ENCODE data around the gene SMYD2.

Gene SMYD2

GRCh38 chr1:214321705-214322453 lies 40.9 kb downstream of the SMYD2 start:
- Histone ChIP-seq H3K27ac (no peak overlapping the region), H3K4me3 (no peak overlapping the region)
- TF ChIP-seq CTCF (IDR thresholded peaks at IDR 0.05): no peak
- DNase-seq (ENCODE audit: low spot score): no peak

GRCh38 chr1:214324896-214325800 lies 44.2 kb downstream of the SMYD2 start:
- no peak for DNase-seq (ENCODE audit: low spot score)
- Histone ChIP-seq H3K27ac (no peak overlapping the region), H3K4me3 (no peak overlapping the region)
- no peak for TF ChIP-seq CTCF (IDR thresholded peaks at IDR 0.05)

- Histone ChIP-seq H3K4me3 (no peak overlapping the region), H3K27ac (no peak overlapping the region)
- no peak for TF ChIP-seq CTCF (IDR thresholded peaks at IDR 0.05)
- DNase-seq (ENCODE audit: low spot score): no peak
These were observed 45.4 kb downstream of the SMYD2 start for GRCh38 chr1:214326406-214326805.

- H3K27ac ChIP-seq: no peak overlapping the region
- DNase-seq (ENCODE audit: low spot score): no peak
- no peak for TF ChIP-seq CTCF (IDR thresholded peaks at IDR 0.05)
- H3K4me3 ChIP-seq: no peak overlapping the region
These were observed 46.6 kb downstream of the SMYD2 start for GRCh38 chr1:214327514-214327913.

- Histone ChIP-seq H3K27ac (no peak overlapping the region), H3K4me3 (no peak overlapping the region)
- DNase-seq (ENCODE audit: low spot score): no peak
- TF ChIP-seq CTCF (IDR thresholded peaks at IDR 0.05): peak; percentile 91
These were observed 48.0 kb downstream of the SMYD2 start for GRCh38 chr1:214328770-214329469.

- Histone ChIP-seq H3K27ac (no peak overlapping the region), H3K4me3 (no peak overlapping the region)
- DNase-seq (ENCODE audit: low spot score): no peak
- no peak for TF ChIP-seq CTCF (IDR thresholded peaks at IDR 0.05)
These were observed 48.7 kb downstream of the SMYD2 start for GRCh38 chr1:214329470-214330220.

Measured in coronary artery (tissue), 2 donors.